CD4-positive, alpha-beta T cell treated with Interferon gamma for 1 hour (primary cell): ENCODE data around the gene PFKP.
"Not testable (repeated sequence)": the region's sequence is repeated elsewhere in the genome, so short reads cannot be mapped to it uniquely, and the experiment has no call there.

Experiments used
- DNase-seq: peaks from one replicate; pipeline ENCODE4 v3.0.0-alpha.2; 2020

PFKP gene

GRCh38 chr10:3099291-3100092 is 32.1 kb downstream of the PFKP start:
- DNase-seq = no peak

- DNase-seq = no peak
These were observed 32.9 kb downstream of the PFKP start for GRCh38 chr10:3100093-3100792.

GRCh38 chr10:3100856-3101640 is 33.7 kb downstream of the PFKP start:
- no peak for DNase-seq

GRCh38 chr10:3102720-3103427 is 35.5 kb downstream of the PFKP start:
- DNase-seq = no peak

- DNase-seq = no peak
These were observed 36.3 kb downstream of the PFKP start for GRCh38 chr10:3103646-3104045.

GRCh38 chr10:3104251-3104918 is 37.0 kb downstream of the PFKP start:
- no peak for DNase-seq

- DNase-seq = no peak
These were observed 37.8 kb downstream of the PFKP start for GRCh38 chr10:3105166-3105565.

GRCh38 chr10:3105905-3106304 is 38.6 kb downstream of the PFKP start:
- no peak for DNase-seq

- not testable (repeated sequence) for DNase-seq
These were observed 39.0 kb downstream of the PFKP start for GRCh38 chr10:3106328-3106727.

- DNase-seq = no peak
These were observed 39.6 kb downstream of the PFKP start for GRCh38 chr10:3106928-3107425.

GRCh38 chr10:3107426-3107961 is 40.1 kb downstream of the PFKP start:
- no peak for DNase-seq

- no peak for DNase-seq
These were observed 40.7 kb downstream of the PFKP start for GRCh38 chr10:3108033-3108432.

- DNase-seq = no peak
These were observed 41.3 kb downstream of the PFKP start for GRCh38 chr10:3108575-3109105.

- no peak for DNase-seq
These were observed 41.8 kb downstream of the PFKP start for GRCh38 chr10:3109196-3109595.

- DNase-seq = no peak
These were observed 42.3 kb downstream of the PFKP start for GRCh38 chr10:3109633-3110032.

GRCh38 chr10:3110782-3111620 is 43.7 kb downstream of the PFKP start:
- DNase-seq = no peak

GRCh38 chr10:3111621-3112163 is 44.3 kb downstream of the PFKP start:
- DNase-seq = no peak

GRCh38 chr10:3113343-3113720 is 46.0 kb downstream of the PFKP start:
- DNase-seq = no peak

- DNase-seq = no peak
These were observed 48.3 kb downstream of the PFKP start for GRCh38 chr10:3115685-3116084.

- no peak for DNase-seq
These were observed 49.3 kb downstream of the PFKP start for GRCh38 chr10:3116508-3117100.
